Activated CD4-positive, alpha-beta memory T cell treated with anti-CD3 and anti-CD28 coated beads for 36 hours (primary cell): ENCODE measurements around the gene SAPCD2. TPM values are rescaled to one million over a fixed set of nuclear protein-coding genes. Genes with fewer than 3 reads are reported as not detected.
"Not testable (repeated sequence)": the region's sequence is repeated elsewhere in the genome, so short reads cannot be mapped to it uniquely, and the experiment has no call there.

Experiments
- CTCF ChIA-PET: fragments of 350-600 bp; sonication (Branson Sonifier 250); formaldehyde crosslinking; loops from one replicate; lab custom pipeline; 2021; ENCODE audit warnings: antibody characterized with exemption, inconsistent platforms; lab: Charles Lee
- POLR2A ChIA-PET: fragments of 350-600 bp; sonication (Branson Sonifier 250); formaldehyde crosslinking; loops from one replicate; lab custom pipeline; 2021; ENCODE audit warnings: antibody characterized with exemption; lab: Charles Lee
- DNase-seq: peaks from one replicate; pipeline ENCODE4 v3.0.0-alpha.2; 2020
- H3K27ac Mint-ChIP-seq: one replicate; pipeline ENCODE4 v1.8.0; 2021; ENCODE audit warnings: mixed read lengths
- H3K27me3 Mint-ChIP-seq: one replicate; pipeline ENCODE4 v1.8.0; 2021; ENCODE audit warnings: mixed read lengths
- H3K36me3 Mint-ChIP-seq: one replicate; pipeline ENCODE4 v1.8.0; 2021; ENCODE audit warnings: mixed read lengths
- H3K4me1 Mint-ChIP-seq: one replicate; pipeline ENCODE4 v1.8.0; 2021; ENCODE audit warnings: low read depth, mixed read lengths
- H3K4me3 Mint-ChIP-seq: one replicate; pipeline ENCODE4 v1.8.0; 2021; ENCODE audit warnings: mild to moderate bottlenecking, mixed read lengths
- H3K9me3 Mint-ChIP-seq: one replicate; pipeline ENCODE4 v1.8.0; 2021; ENCODE audit warnings: mixed read lengths
- intact Hi-C: fragments of 100-400 bp; cut with micrococcal nuclease; formaldehyde crosslinking; loops from one replicate; pipeline ENCODE4 v1.15.1; 2023
- total RNA-seq, 2 experiments: library from RNA; stranded (reverse); gene quantifications; one replicate each; pipeline ENCODE4 v1.2.3, GENCODE V29; 2021

The SAPCD2 gene
- total RNA-seq, 2 experiments from 2014 or later, result 6.4 to 6.6 TPM

GRCh38 chr9:137068539-137069507 is 1.5 kb downstream of the SAPCD2 start:
- Mint-ChIP-seq H3K27ac (no peak overlapping the region), H3K4me3 (peak overlapping the region; percentile 52), H3K36me3 (no peaks in the 10 kb centered on the region), H3K4me1 (peaks cover 8% of the 10 kb centered on the region), H3K9me3 (no peaks in the 10 kb centered on the region), H3K27me3 (no peaks in the 10 kb centered on the region)
- ChIA-PET POLR2A (interaction anchor here (1.2 to 4.3 kb wide), 4 partner anchors 9 to 172 kb away, joined by 3 to 27 read pairs (median 6); partner anchors contain the start of genes MAN1B1 and TUBB4B), CTCF (interaction anchor here (0.7 to 10.6 kb wide), 27 partner anchors 9 to 291 kb away, joined by 3 to 208 read pairs (median 4); partner anchors contain the start of genes ABCA2, DPP7, FUT7 and LRRC26)
- intact Hi-C loops, result loop anchor here (2.0 to 5.0 kb wide), 2 partner anchors 22 to 42 kb away; partner anchors contain the start of genes ABCA2 and NPDC1
- DNase-seq, result no peak

- POLR2A ChIA-PET, result interaction anchor here (1.0 to 4.3 kb wide), 3 partner anchors 10 to 74 kb away, joined by 3 to 27 read pairs (median 3); partner anchors contain the start of gene MAN1B1
- Mint-ChIP-seq H3K4me3 (peak overlapping the region; percentile 4), H3K27me3 (no peaks in the 10 kb centered on the region), H3K27ac (peak overlapping the region; percentile 29), H3K36me3 (no peaks in the 10 kb centered on the region), H3K4me1 (peaks cover 8% of the 10 kb centered on the region), H3K9me3 (no peaks in the 10 kb centered on the region)
- peak; percentile 91 for DNase-seq
- intact Hi-C loops, result loop anchor here (2.0 to 5.0 kb wide), 2 partner anchors 21 to 41 kb away; partner anchors contain the start of genes ABCA2 and NPDC1
- CTCF ChIA-PET, result interaction anchor here (0.7 to 10.6 kb wide), 29 partner anchors 8 to 290 kb away, joined by 3 to 208 read pairs (median 4); partner anchors contain the start of genes ABCA2, FUT7, LRRC26 and MAN1B1
Observed at GRCh38 chr9:137067860-137068538, 2.4 kb downstream of the SAPCD2 start.

GRCh38 chr9:137066096-137066861 is 4.1 kb downstream of the SAPCD2 start:
- DNase-seq, result no peak
- H3K36me3 Mint-ChIP-seq, result no peaks in the 10 kb centered on the region
- intact Hi-C loops, result loop anchor here (5.0 kb wide), 1 partner anchor 39 kb away; the partner anchor contains the start of gene ABCA2
- no peak overlapping the region for H3K27ac Mint-ChIP-seq
- ChIA-PET CTCF (interaction anchor here (0.7 to 10.6 kb wide), 12 partner anchors 8 to 243 kb away, joined by 3 to 208 read pairs (median 12); partner anchors contain the start of genes ABCA2, FUT7, MAN1B1 and NPDC1), POLR2A (interaction anchor here (0.6 kb wide), 1 partner anchor 20 kb away, joined by 3 read pairs; no protein-coding TSS in a partner anchor)
- peaks cover 8% of the 10 kb centered on the region for H3K4me1 Mint-ChIP-seq
- H3K9me3 Mint-ChIP-seq, result no peaks in the 10 kb centered on the region
- H3K4me3 Mint-ChIP-seq, result no peak overlapping the region
- no peaks in the 10 kb centered on the region for H3K27me3 Mint-ChIP-seq

- Mint-ChIP-seq H3K27ac (no peak overlapping the region), H3K27me3 (no peaks in the 10 kb centered on the region)
- intact Hi-C loops, result loop anchor here (5.0 kb wide), 1 partner anchor 38 kb away; the partner anchor contains the start of gene ABCA2
Observed at GRCh38 chr9:137065336-137065967, 4.9 kb downstream of the SAPCD2 start.

GRCh38 chr9:137064880-137065164 is 5.5 kb downstream of the SAPCD2 start:
- H3K9me3 Mint-ChIP-seq, result no peaks in the 10 kb centered on the region
- intact Hi-C loops, result loop anchor here (5.0 kb wide), 1 partner anchor 38 kb away; the partner anchor contains the start of gene ABCA2
- no peak overlapping the region for H3K27ac Mint-ChIP-seq
- CTCF ChIA-PET, result interaction anchor here (0.9 to 10.6 kb wide), 13 partner anchors 9 to 287 kb away, joined by 3 to 208 read pairs (median 10); partner anchors contain the start of genes ABCA2, FUT7, MAN1B1 and NPDC1
- DNase-seq, result no peak
- no peak overlapping the region for H3K4me3 Mint-ChIP-seq
- H3K36me3 Mint-ChIP-seq, result no peaks in the 10 kb centered on the region
- peaks cover 4% of the 10 kb centered on the region for H3K4me1 Mint-ChIP-seq
- H3K27me3 Mint-ChIP-seq, result no peaks in the 10 kb centered on the region
- POLR2A ChIA-PET, result no interaction called here

More at GRCh38 chr9:137065336-137065967, 4.9 kb downstream of the SAPCD2 start:
- CTCF ChIA-PET, result interaction anchor here (0.8 to 10.6 kb wide), 6 partner anchors 10 to 35 kb away, joined by 3 to 208 read pairs (median 43); partner anchors contain the start of genes ABCA2, FUT7, MAN1B1 and NPDC1
- Mint-ChIP-seq H3K4me3 (no peak overlapping the region), H3K4me1 (peaks cover 4% of the 10 kb centered on the region), H3K9me3 (no peaks in the 10 kb centered on the region), H3K36me3 (no peaks in the 10 kb centered on the region)
- POLR2A ChIA-PET, result no interaction called here
- DNase-seq, result no peak

GRCh38 chr9:137064027-137064879 is 6.1 kb downstream of the SAPCD2 start:
- Mint-ChIP-seq H3K27ac (peak overlapping the region; percentile 44), H3K4me1 (peaks cover 4% of the 10 kb centered on the region), H3K4me3 (no peak overlapping the region), H3K9me3 (no peaks in the 10 kb centered on the region), H3K27me3 (no peaks in the 10 kb centered on the region), H3K36me3 (no peaks in the 10 kb centered on the region)
- intact Hi-C loops, result no loop called here
- ChIA-PET CTCF (interaction anchor here (0.6 to 10.6 kb wide), 22 partner anchors 9 to 286 kb away, joined by 3 to 208 read pairs (median 4); partner anchors contain the start of genes ABCA2, FUT7, MAN1B1 and NPDC1), POLR2A (no interaction called here)
- DNase-seq, result peak; percentile 68

GRCh38 chr9:137063311-137064026 is 6.9 kb downstream of the SAPCD2 start:
- Mint-ChIP-seq H3K27me3 (no peaks in the 10 kb centered on the region), H3K36me3 (no peaks in the 10 kb centered on the region), H3K4me1 (peaks cover 4% of the 10 kb centered on the region), H3K4me3 (no peak overlapping the region), H3K9me3 (no peaks in the 10 kb centered on the region), H3K27ac (no peak overlapping the region)
- intact Hi-C loops, result no loop called here
- ChIA-PET POLR2A (no interaction called here), CTCF (interaction anchor here (0.6 to 10.6 kb wide), 22 partner anchors 8 to 285 kb away, joined by 3 to 208 read pairs (median 4); partner anchors contain the start of genes ABCA2, FUT7, MAN1B1 and NPDC1)
- no peak for DNase-seq

- intact Hi-C loops, DNase-seq, H3K27me3 Mint-ChIP-seq, H3K27ac Mint-ChIP-seq, H3K9me3 Mint-ChIP-seq, H3K4me1 Mint-ChIP-seq, H3K4me3 Mint-ChIP-seq, POLR2A ChIA-PET, H3K36me3 Mint-ChIP-seq: not testable (repeated sequence)
- CTCF ChIA-PET, result interaction anchor here (2.4 to 10.6 kb wide), 2 partner anchors 15 to 70 kb away, joined by 5 to 208 read pairs; partner anchors contain the start of genes NPDC1 and PAXX
Observed at GRCh38 chr9:137062798-137063197, 7.6 kb downstream of the SAPCD2 start.

GRCh38 chr9:137062384-137062783 is 8.0 kb downstream of the SAPCD2 start:
- Mint-ChIP-seq H3K4me1 (no peaks in the 10 kb centered on the region), H3K27ac (no peak overlapping the region), H3K27me3 (no peaks in the 10 kb centered on the region), H3K9me3 (no peaks in the 10 kb centered on the region), H3K4me3 (no peak overlapping the region), H3K36me3 (no peaks in the 10 kb centered on the region)
- POLR2A ChIA-PET, result no interaction called here
- no peak for DNase-seq
- CTCF ChIA-PET, result interaction anchor here (10.6 kb wide), 1 partner anchor 14 kb away, joined by 208 read pairs; the partner anchor contains the start of gene NPDC1
- intact Hi-C loops, result no loop called here
